HG02571 (cell line): ENCODE measurements around the gene GRIK4.

Source experiments
- ATAC-seq: cut with Tn5 transposase; IDR thresholded peaks from one replicate; pipeline ENCODE4 v1.9.1; 2021; ENCODE audit warnings: mild to moderate bottlenecking, moderate library complexity; ENCODE audit not compliant: unreplicated experiment

Gene GRIK4

GRCh38 chr11:120859552-120860295, 348.2 kb downstream of the GRIK4 start:
- no peak for ATAC-seq

- ATAC-seq = no peak
Observed at GRCh38 chr11:120863359-120863758, 351.8 kb downstream of the GRIK4 start.

GRCh38 chr11:120867024-120867423, 355.5 kb downstream of the GRIK4 start:
- ATAC-seq = no peak

DNA sequence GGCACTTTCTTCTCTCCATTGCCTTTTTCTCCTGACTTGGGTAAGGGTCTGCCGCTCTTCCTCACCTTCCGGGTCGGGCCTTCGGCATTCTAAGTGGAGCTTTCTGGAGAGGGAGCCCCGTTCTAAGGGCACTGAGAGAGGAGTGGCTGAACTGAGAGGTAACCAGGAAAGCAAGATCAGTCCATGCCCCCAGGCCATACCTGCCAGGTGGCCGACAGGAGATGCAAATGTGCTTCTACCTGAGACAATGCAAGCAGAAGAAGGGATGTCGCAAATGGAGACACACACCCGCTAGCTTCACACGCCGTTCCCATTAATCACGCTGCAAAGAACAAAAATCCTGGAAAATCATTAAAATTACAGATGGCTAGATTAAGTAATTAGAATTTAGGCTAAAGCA, 356.0 kb downstream of the GRIK4 start:
- no peak for ATAC-seq

GRCh38 chr11:120867988-120868387, 356.4 kb downstream of the GRIK4 start:
- no peak for ATAC-seq

DNA sequence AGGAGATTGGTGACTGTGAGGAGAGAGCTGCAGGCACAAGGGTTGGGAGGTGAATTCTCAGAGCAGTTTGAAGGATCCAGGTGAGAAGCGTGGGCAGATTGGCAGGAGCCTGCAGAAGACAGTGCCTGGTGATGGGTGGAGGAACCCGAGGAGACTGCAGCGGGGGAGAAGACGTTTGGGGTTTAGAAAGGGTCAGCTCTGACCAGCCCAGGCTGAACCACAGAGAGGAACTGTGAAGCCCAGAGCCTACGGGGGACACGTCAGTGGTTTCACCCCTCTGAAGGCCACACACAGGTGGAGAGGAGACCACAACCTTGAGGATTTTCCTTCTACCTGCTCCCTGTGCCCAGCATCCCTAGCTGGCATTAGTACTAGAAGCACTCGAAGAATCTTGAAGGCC, 357.5 kb downstream of the GRIK4 start:
- no peak for ATAC-seq

- ATAC-seq = no peak
Observed at GRCh38 chr11:120869516-120870011, 358.0 kb downstream of the GRIK4 start.

- ATAC-seq = no peak
Observed at GRCh38 chr11:120871194-120871593, 359.6 kb downstream of the GRIK4 start.

GRCh38 chr11:120871924-120872323, 360.4 kb downstream of the GRIK4 start:
- ATAC-seq = no peak

- ATAC-seq = no peak
Observed at GRCh38 chr11:120873966-120874735, 362.6 kb downstream of the GRIK4 start.

DNA sequence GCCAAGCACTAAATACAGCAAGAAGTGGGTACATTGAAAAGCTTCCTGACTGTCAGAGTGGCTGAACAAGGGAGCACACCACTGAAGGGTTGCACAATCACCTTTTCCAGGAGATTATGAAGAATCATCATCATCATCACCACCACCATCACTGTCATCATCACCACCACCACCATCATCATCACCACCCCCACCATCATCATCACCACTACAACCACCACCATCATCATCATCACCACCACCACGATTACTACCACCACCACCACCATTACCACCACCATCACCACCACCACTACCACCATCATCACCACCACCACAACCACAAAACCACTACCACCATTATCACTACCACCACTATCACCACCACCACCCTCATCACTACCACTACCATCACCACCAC, 364.4 kb downstream of the GRIK4 start:
- no peak for ATAC-seq

- no peak for ATAC-seq
Observed at GRCh38 chr11:120877746-120878365, 366.3 kb downstream of the GRIK4 start.

GRCh38 chr11:120878781-120879180, 367.2 kb downstream of the GRIK4 start:
- no peak for ATAC-seq

DNA sequence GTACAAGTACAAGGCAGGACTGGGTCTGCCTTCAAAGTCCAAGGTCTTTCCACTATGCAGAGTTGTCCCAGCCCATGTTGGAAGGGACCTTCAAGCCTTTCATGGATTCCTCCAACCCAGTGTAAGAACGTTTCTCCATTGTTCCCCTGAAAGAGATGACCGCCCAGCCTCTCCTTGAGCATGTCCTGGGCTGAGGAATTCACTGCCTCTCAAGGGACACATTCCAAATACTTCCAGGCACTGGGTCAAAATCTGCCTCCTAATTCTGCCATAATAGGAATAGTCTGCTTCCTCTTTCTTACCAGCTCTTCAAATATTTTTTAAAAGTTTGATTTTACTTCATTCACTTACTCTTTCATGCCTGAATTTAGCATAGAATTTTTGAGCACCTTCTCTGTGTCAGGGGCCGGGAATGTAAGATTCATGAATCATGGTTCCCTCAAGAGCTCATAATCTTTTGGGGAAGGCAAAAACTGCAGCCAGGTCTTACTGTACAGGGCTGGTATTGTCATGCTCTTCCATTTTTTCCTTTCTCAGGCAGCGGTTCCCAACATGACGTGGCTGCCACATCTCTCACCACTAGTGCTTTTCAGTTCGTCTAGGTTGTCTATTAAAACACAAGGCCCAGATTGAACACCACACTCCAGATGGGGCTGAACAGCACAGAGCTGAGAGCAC, 369.1 kb downstream of the GRIK4 start:
- no peak for ATAC-seq

- ATAC-seq = no peak
Observed at GRCh38 chr11:120881596-120881995, 370.0 kb downstream of the GRIK4 start.

DNA sequence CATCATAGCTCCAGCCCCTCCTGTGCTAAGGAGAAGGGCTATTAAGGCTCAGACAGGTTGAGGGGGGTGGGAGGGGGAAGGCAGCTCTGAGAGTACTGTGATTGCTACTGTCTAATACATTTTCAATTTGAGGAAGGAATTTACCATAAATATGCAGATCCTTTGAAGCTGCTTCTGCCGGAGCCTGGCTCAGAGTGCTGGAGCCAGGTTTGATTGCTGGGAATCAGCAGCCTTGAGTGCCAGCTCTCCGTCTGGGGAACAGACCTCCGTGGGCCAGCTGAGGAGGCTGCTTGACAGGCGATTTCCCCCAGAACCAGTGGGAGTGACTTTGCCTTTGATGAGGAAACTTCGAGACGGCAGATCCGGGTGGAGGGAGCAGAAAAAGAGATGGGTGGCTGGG, 370.6 kb downstream of the GRIK4 start:
- ATAC-seq = no peak

DNA sequence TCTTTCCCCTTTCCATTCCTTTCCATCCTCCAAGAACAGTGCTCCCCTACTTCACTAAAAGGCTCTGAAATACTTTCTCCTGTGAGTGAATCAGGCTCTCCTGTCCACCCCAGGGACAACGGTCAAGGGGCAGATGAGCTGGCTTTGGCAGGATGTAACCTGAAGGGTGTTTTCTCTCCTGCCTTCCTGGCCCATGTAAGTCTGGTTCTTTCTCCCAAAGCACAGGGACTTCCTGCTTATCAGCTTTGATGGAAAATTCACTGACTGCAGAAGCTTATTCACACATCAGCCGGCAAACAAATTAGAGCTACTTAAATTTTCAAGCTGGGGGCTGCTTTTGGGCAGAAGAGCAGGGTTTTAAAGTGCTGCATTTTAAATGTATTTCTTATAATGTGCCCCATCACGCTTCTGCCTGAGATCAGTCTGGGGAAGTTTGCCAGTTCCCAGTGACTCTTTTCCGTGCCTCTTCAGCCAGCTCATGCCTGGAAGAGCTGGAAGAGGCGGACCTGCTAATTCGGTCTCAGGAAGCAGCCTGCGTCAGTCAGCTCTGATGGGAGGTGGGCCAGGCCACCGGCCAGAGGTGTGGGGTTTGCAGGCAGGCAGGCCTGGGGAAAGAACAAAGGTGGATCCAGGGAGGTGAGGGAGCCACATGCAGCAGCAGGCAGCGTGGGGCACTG, 372.0 kb downstream of the GRIK4 start:
- ATAC-seq = no peak

DNA sequence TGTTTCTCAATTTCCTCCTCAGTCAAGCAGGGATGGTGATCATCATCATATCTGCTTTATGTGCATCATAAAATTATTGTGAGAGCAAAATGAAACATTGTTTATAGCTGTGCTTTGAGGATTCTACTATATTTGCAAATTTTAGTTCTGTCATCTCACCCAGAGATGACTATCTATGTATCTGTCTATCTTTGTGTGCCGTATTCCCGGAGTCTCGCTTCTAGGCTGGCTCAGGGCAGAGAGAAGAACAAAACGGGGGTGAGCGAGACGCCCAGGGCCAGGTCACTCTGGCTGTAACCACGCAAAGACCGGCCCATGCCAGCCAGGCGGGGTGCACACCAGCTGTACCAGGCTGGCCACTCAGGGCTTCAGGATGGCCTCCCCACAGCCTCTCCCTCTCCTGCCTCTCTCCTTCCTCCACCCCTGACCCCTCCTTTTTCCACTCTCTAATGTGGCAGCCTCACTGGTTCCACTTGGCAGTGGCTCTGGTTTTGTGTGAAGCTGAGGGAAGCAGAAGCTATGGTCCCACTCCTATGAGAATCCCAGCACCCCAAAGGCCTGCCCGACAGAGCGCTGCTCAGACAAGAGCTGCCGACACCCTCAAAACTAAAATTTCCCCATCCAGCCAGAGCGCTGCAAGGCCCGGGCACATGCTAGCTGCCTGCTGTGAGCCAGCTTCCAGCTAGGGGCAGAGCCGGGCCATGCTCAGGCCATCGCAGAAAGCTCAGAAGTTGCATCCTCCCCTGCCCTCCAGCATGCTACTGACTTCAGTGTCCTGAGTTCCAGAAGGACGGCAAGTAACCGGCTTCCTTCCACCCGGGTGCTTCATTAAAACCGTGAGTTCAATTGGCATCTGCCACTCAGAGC, 372.8 kb downstream of the GRIK4 start:
- ATAC-seq = no peak

DNA sequence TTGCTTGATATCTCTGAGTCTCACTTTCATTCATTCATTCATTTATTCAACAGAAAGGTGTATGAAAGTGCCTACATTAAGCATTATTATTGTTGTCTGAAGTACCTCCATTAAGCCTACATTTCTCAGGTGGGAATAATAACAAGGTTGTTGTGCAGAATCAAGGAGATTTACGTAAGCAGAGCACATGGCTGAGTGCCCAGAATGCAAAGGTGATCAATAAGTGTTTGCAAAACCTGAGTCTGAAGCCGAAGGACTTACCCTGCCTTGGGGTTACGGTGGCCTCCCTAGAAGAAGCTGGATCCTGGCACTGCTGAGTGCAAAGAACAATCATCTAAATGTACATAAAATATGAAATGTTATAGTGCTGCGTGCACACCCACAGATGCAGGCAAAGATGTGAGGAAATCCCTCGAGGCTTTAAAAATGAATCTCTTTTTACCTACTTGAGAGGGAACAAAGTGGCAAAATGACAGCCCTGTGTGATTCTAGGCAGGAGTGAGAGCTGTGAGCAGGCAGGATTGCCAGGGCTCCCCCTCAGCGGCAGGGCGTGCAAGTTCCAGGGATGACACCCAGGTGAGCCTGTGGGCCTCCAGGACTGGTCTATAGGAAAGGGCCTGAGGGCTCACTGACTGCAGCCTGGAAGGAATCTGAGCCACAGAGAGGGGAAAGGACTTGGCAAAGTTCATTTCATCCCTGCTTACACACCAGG, 379.2 kb downstream of the GRIK4 start:
- ATAC-seq = no peak
